NT2/D1 (cell line): ENCODE results near the gene LBHD1.

ENCODE experiments used
- SUZ12 ChIP-seq: IDR thresholded peaks from 2 replicates; pipeline ENCODE4 v1.6.1; 2011; ENCODE audit not compliant: insufficient read length, insufficient read depth; ENCODE audit errors: extremely low read depth
- YY1 ChIP-seq: IDR thresholded peaks from 2 replicates; pipeline ENCODE4 v1.6.1; 2011; ENCODE audit not compliant: insufficient read length, insufficient read depth
- ZNF274 ChIP-seq: IDR thresholded peaks from 2 replicates; pipeline ENCODE4 v1.6.1; 2011; ENCODE audit warnings: mild to moderate bottlenecking, low read depth, low read length

- no peak for TF ChIP-seq SUZ12
- TF ChIP-seq YY1: no peak
- TF ChIP-seq ZNF274: no peak
These were observed 23.7 kb downstream of the LBHD1 start for GRCh38 chr11:62648185-62648966.
